Spleen (tissue), 11 donors: ENCODE measurements around the gene C5orf58. TPM values are rescaled to one million over a fixed set of nuclear protein-coding genes. Genes with fewer than 3 reads are reported as not detected.

Experiments
- DNase-seq: peaks from one replicate; pipeline ENCODE4 v3.0.0-alpha.2; 2020
- H3K27ac ChIP-seq, 8 donors: fragments of 200-600 bp; sonication (generic) in 7 of 8; 1 replicate in 4 of 8; 2 replicates in 4 of 8; pipeline versions ENCODE4 v1.5.0 to v1.8.0; 2016 to 2021; ENCODE audit warnings: inconsistent platforms in 4 of 8, mild to moderate bottlenecking in 4 of 8, moderate library complexity in 1 of 8
- H3K27me3 ChIP-seq, 7 donors: fragments of 200-600 bp; sonication (generic) in 6 of 7; replicated peaks in 1 of 7; 1 replicate in 4 of 7; 2 replicates in 3 of 7; pipeline versions ENCODE4 v1.5.0 to v1.8.0; 2016 to 2021; ENCODE audit warnings: inconsistent platforms in 3 of 7, mild to moderate bottlenecking in 1 of 7
- H3K36me3 ChIP-seq, 6 donors: fragments of 200-600 bp; sonication (generic) in 5 of 6; 1 replicate in 4 of 6; 2 replicates in 2 of 6; pipeline versions ENCODE4 v1.5.0 to v1.8.0; 2016 to 2021; ENCODE audit warnings: inconsistent platforms in 2 of 6
- H3K4me1 ChIP-seq, 6 donors: fragments of 200-600 bp; sonication (generic) in 5 of 6; 1 replicate in 3 of 6; 2 replicates in 3 of 6; pipeline versions ENCODE4 v1.5.0 to v1.8.0; 2016 to 2021; ENCODE audit warnings: inconsistent platforms in 3 of 6
- H3K4me3 ChIP-seq, 8 donors: fragments of 200-600 bp; sonication (generic) in 7 of 8; 1 replicate in 4 of 8; 2 replicates in 4 of 8; pipeline versions ENCODE4 v1.5.0 to v1.8.0; 2016 to 2021; ENCODE audit warnings: inconsistent platforms in 4 of 8, mild to moderate bottlenecking in 4 of 8, moderate library complexity in 2 of 8
- H3K9me3 ChIP-seq, 8 donors: fragments of 200-600 bp; sonication (generic) in 7 of 8; 1 replicate in 4 of 8; 2 replicates in 4 of 8; pipeline versions ENCODE4 v1.5.0 to v1.8.0; 2016 to 2021; ENCODE audit warnings: inconsistent platforms in 4 of 8
- CTCF ChIP-seq, 11 experiments: fragments of 200-600 bp in 7 of 11; fragments of 450-650 bp in 4 of 11; sonication (generic) in 4 of 11; IDR thresholded peaks in 8 of 11; conservative IDR thresholded peaks in 3 of 11; 1 replicate in 7 of 11; 2 replicates in 4 of 11; pipeline versions ENCODE4 v1.4.0 to v1.8.0; 2016 to 2021; ENCODE audit warnings: antibody characterized with exemption in 11 of 11, inconsistent platforms in 4 of 11, mild to moderate bottlenecking in 1 of 11
- POLR2A ChIP-seq, 3 donors: fragments of 450-650 bp; IDR thresholded peaks; one replicate each; pipeline ENCODE4 v1.5.1; 2017; ENCODE audit warnings: antibody characterized with exemption in 3 of 3, mild to moderate bottlenecking in 1 of 3
- POLR2AphosphoS5 ChIP-seq, 3 donors: sonication (generic); formaldehyde crosslinking; IDR thresholded peaks; one replicate each; pipeline ENCODE4 v1.5.1; 2017; ENCODE audit warnings: antibody characterized with exemption in 3 of 3
- WGBS, 5 donors: extraction: QIAGEN DNeasy Blood & Tissue Kit in 3 of 5; methylation state at CpG; one replicate each; pipeline versions ENCODE4 v1.1.5 to v1.1.7; 2013 to 2018; 5-methylcytosine and 5-hydroxymethylcytosine counted together
- intact Hi-C: fragments of 100-400 bp; cut with DNase I; formaldehyde crosslinking; loops from one replicate; pipeline ENCODE4 v1.15.0; 2023; ENCODE audit warnings: low total_unique reads
- polyA plus RNA-seq, 3 donors: library from polyadenylated mRNA; stranded (reverse); fragments of 200-250 nt; gene quantifications; one replicate each; pipeline ENCODE4 v1.2.1, GENCODE V29; 2013
- total RNA-seq, 7 donors: library from RNA; depleted of rRNA in 3 of 7; stranded (reverse); fragments of >200 nt in 3 of 7; fragmentation: NEBNext Ultra II Directional in 4 of 7; extraction: Animal tissue kit (Norgen Biotek cat#: 25700) in 4 of 7; gene quantifications; one replicate each; pipeline versions ENCODE4 v1.1.0 to v1.2.1, GENCODE V29; 2016 to 2021
- donor health status: healthy with polysubstance abuse.
- donor health status: DM: no; HTN: no; CAD: no; lungs with moderate emphysema.
- donor health status: DM: no; HTN: no; CAD: no.
- donor health status: Bipolar disorder and iron deficiency.
- donor health status: healthy.
- donor health status: DM: no; HTN: no; CAD: no.
- donor health status: DM: yes; HTN: yes; CAD: no.

Gene C5orf58
- total and polyA plus RNA-seq, 10 donors, result 0.35 TPM; not detected in 9

DNA sequence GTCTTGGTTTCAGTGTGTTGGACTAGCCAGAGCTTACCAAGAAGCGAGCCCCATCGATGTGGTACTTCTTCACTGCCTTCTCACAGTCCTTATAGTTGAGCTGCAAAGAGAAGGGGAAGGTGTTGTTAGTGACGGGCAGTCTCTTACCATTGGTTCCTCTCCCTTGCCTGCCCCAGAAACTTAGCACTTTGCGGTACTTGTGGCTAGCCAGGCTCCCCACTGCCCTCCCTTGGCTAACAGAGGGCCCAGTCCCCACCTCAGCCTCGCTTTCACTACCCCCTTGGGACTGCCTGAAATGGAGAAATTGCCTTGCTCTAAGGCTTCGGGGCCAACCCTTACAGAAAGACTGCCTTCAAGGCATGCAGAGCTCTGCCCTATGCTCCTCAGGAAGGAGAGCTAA, 60.5 kb downstream of the C5orf58 start:
- Histone ChIP-seq H3K4me3 (peak overlapping the region in 7 of 8 donors; percentile 2 to 77 (median 59)), H3K27ac (peak overlapping the region in 7 of 8 donors; percentile 46 to 99 (median 82)), H3K9me3 (no peaks in the 10 kb centered on the region), H3K36me3 (peaks cover 0 to 66% (median 12%) of the 10 kb centered on the region in 6 donors), H3K27me3 (peaks cover 0 to 11% (median 0%) of the 10 kb centered on the region in 7 donors), H3K4me1 (peaks cover 34 to 99% (median 85%) of the 10 kb centered on the region in 6 donors)
- intact Hi-C loops, result no loop called here
- peak; percentile 94 for DNase-seq
- peak in 5 of 11 experiments; percentile 5 to 45 (median 32) for TF ChIP-seq CTCF (IDR thresholded peaks at IDR 0.05 in 8 of 11, conservative IDR thresholded peaks at IDR 0.05 in 3 of 11)
- TF ChIP-seq POLR2AphosphoS5 (IDR thresholded peaks at IDR 0.05), result peak; percentile 38 to 90 (median 82)
- TF ChIP-seq POLR2A (IDR thresholded peaks at IDR 0.05), result no peak
- WGBS, 5 donors, result 21 to 41% (median 31%) methylated on average over 6 of the region's 6 CpGs

- peak overlapping the region in 6 of 8 donors; percentile 43 to 77 (median 62) for H3K4me3 ChIP-seq
- intact Hi-C loops, result no loop called here
Measured at GRCh38 chr5:170294057-170294456, 61.3 kb downstream of the C5orf58 start.

DNA sequence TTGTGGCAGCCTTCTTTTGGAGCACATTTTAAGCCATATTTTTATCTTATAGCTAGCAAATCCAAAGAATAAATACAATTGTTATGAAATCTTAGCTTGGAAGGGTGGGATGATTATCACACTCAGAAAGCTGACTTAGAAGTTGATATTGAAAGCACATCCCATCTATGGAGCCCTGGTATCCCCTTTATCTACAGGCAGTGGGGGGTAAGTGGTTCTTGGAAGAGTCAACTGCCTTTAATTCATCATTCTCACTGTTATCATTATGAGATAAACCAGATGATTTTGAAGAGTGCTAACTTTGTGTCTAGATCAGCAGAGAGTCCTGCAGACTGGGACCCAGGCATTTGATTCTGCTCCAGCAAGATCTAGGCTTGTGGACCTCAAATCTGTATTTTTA, 61.8 kb downstream of the C5orf58 start:
- intact Hi-C loops, result no loop called here
- H3K27ac ChIP-seq, result peak overlapping the region in 6 of 8 donors; percentile 93 to 99 (median 96)
- H3K4me3 ChIP-seq, result peak overlapping the region in 7 of 8 donors; percentile 43 to 77 (median 61)
- no peak for DNase-seq
- H3K4me1 ChIP-seq, result peaks cover 24 to 99% (median 83%) of the 10 kb centered on the region in 6 donors
- H3K9me3 ChIP-seq, result no peaks in the 10 kb centered on the region
- peaks cover 0 to 53% (median 12%) of the 10 kb centered on the region in 6 donors for H3K36me3 ChIP-seq
- TF ChIP-seq CTCF (IDR thresholded peaks at IDR 0.05 in 8 of 11, conservative IDR thresholded peaks at IDR 0.05 in 3 of 11) (no peak), POLR2A (IDR thresholded peaks at IDR 0.05) (no peak), POLR2AphosphoS5 (IDR thresholded peaks at IDR 0.05) (no peak)
- H3K27me3 ChIP-seq, result peaks cover 0 to 11% (median 0%) of the 10 kb centered on the region in 7 donors

More at GRCh38 chr5:170294057-170294456, 61.3 kb downstream of the C5orf58 start:
- peaks cover 0 to 11% (median 0%) of the 10 kb centered on the region in 7 donors for H3K27me3 ChIP-seq
- H3K4me1 ChIP-seq, result peaks cover 27 to 99% (median 84%) of the 10 kb centered on the region in 6 donors
- no peak for DNase-seq
- H3K9me3 ChIP-seq, result no peaks in the 10 kb centered on the region
- 57 to 84% (median 69%) methylated on average over 3 of the region's 3 CpGs for whole genome bisulfite sequencing, 5 donors
- peaks cover 0 to 58% (median 12%) of the 10 kb centered on the region in 6 donors for H3K36me3 ChIP-seq
- TF ChIP-seq POLR2A (IDR thresholded peaks at IDR 0.05), result no peak
- no peak for TF ChIP-seq POLR2AphosphoS5 (IDR thresholded peaks at IDR 0.05)
- TF ChIP-seq CTCF (IDR thresholded peaks at IDR 0.05 in 8 of 11, conservative IDR thresholded peaks at IDR 0.05 in 3 of 11), result no peak
- peak overlapping the region in 6 of 8 donors; percentile 56 to 99 (median 96) for H3K27ac ChIP-seq

Other genes starting within 250 kb of the C5orf58 start
- not detected for gene FOXI1, start 127.1 kb upstream of the C5orf58 start, total RNA-seq
- gene FOXI1, start 127.1 kb upstream of the C5orf58 start, polyA plus RNA-seq, result not detected
- gene LCP2, start 64.8 kb downstream of the C5orf58 start, total RNA-seq, result 100 to 1,000 TPM; 186 to 272 (median 219) TPM
- gene LCP2, start 64.8 kb downstream of the C5orf58 start, polyA plus RNA-seq, result 10 to 100 TPM; 28.3 to 33.1 (median 29.3) TPM
- 1 to 10 TPM in 3 of 7 donors, under 1 TPM in 4; 0.13 to 2.2 (median 0.97) TPM for gene KCNMB1, start 156.4 kb downstream of the C5orf58 start, total RNA-seq
- gene KCNMB1, start 156.4 kb downstream of the C5orf58 start, polyA plus RNA-seq, result under 1 TPM; 0.63 to 0.80 (median 0.74) TPM